Glomerular visceral epithelial cell (primary cell): ENCODE data around the gene CDH18.

ENCODE experiments used
- DNase-seq: peaks from one replicate; pipeline ENCODE4 v3.0.0-alpha.2; 2016; ENCODE audit errors: extremely low spot score

The CDH18 gene

GRCh38 chr5:19462019-19462418 lies 526.0 kb downstream of the CDH18 start:
- no peak for DNase-seq

GRCh38 chr5:19424506-19424905 lies 563.5 kb downstream of the CDH18 start:
- DNase-seq: no peak
